Mesenchymal stem cell (in vitro differentiated cells and primary cell): Measurements from ENCODE around the gene WBP2.

ENCODE experiments used
- DNase-seq: peaks from one replicate; pipeline ENCODE4 v3.0.0-alpha.2; 2013
- H2AFZ ChIP-seq: one replicate; pipeline ENCODE4 v1.6.1; 2013; ENCODE audit warnings: low read depth, mild to moderate bottlenecking, control low read depth, inconsistent platforms, low read length, moderate library complexity
- H2AK5ac ChIP-seq: 2 replicates; pipeline ENCODE4 v1.6.1; 2013; ENCODE audit warnings: low read length, moderate library complexity, mild to moderate bottlenecking, inconsistent platforms; ENCODE audit not compliant: severe bottlenecking
- H2BK120ac ChIP-seq: one replicate; pipeline ENCODE4 v1.6.1; 2013; ENCODE audit warnings: low read depth, mild to moderate bottlenecking, inconsistent platforms, low read length, moderate library complexity
- H2BK12ac ChIP-seq, 2 experiments: one replicate each; pipeline ENCODE4 v1.6.1; 2013; ENCODE audit warnings: inconsistent platforms in 2 of 2, low read length in 2 of 2, mild to moderate bottlenecking in 2 of 2, moderate library complexity in 2 of 2, control low read depth in 1 of 2
- H2BK15ac ChIP-seq: one replicate; pipeline ENCODE4 v1.6.1; 2013; ENCODE audit warnings: mild to moderate bottlenecking, low read depth, inconsistent platforms; ENCODE audit not compliant: poor library complexity, severe bottlenecking
- H2BK5ac ChIP-seq: 2 replicates; pipeline ENCODE4 v1.6.1; 2013; ENCODE audit warnings: low read depth, mild to moderate bottlenecking, low read length, control low read depth, inconsistent platforms; ENCODE audit not compliant: poor library complexity, severe bottlenecking
- H3K14ac ChIP-seq, 2 experiments: one replicate each; pipeline ENCODE4 v1.6.1; 2013; ENCODE audit warnings: inconsistent platforms in 2 of 2, low read length in 2 of 2, control low read depth in 1 of 2, mild to moderate bottlenecking in 1 of 2, moderate library complexity in 1 of 2
- H3K18ac ChIP-seq, 2 experiments: one replicate each; pipeline ENCODE4 v1.6.1; 2013; ENCODE audit warnings: inconsistent platforms in 2 of 2, low read length in 2 of 2, control low read depth in 1 of 2, low read depth in 1 of 2, mild to moderate bottlenecking in 1 of 2
- H3K23ac ChIP-seq, 2 experiments: one replicate each; pipeline ENCODE4 v1.6.1; 2013; ENCODE audit warnings: inconsistent platforms in 2 of 2, low read length in 2 of 2, mild to moderate bottlenecking in 2 of 2, moderate library complexity in 2 of 2, control low read depth in 1 of 2
- H3K27ac ChIP-seq: 2 replicates; pipeline ENCODE4 v1.5.1; 2013; ENCODE audit warnings: mild to moderate bottlenecking, moderate library complexity, low read length, control low read depth, inconsistent platforms; ENCODE audit not compliant: poor library complexity, severe bottlenecking
- H3K27me3 ChIP-seq, 2 experiments: 2 replicates each; pipeline versions ENCODE4 v1.6.1 to v1.7.0; 2013; ENCODE audit warnings: low read length in 2 of 2, mild to moderate bottlenecking in 2 of 2, moderate library complexity in 2 of 2, control low read depth in 1 of 2, inconsistent platforms in 1 of 2; ENCODE audit not compliant: control insufficient read depth in 1 of 2, insufficient read depth in 1 of 2
- H3K36me3 ChIP-seq, 2 experiments: 2 replicates each; pipeline versions ENCODE4 v1.6.1 to v1.7.0; 2013; ENCODE audit warnings: low read length in 2 of 2, control low read depth in 1 of 2, inconsistent platforms in 1 of 2, low read depth in 1 of 2, mild to moderate bottlenecking in 1 of 2; ENCODE audit not compliant: insufficient read depth in 2 of 2, control insufficient read depth in 1 of 2
- H3K4ac ChIP-seq, 2 experiments: one replicate each; pipeline ENCODE4 v1.6.1; 2013; ENCODE audit warnings: inconsistent platforms in 2 of 2, low read length in 2 of 2, mild to moderate bottlenecking in 2 of 2, moderate library complexity in 2 of 2, control low read depth in 1 of 2, low read depth in 1 of 2
- H3K4me1 ChIP-seq: 2 replicates; pipeline ENCODE4 v1.6.1; 2013; ENCODE audit warnings: low read depth, low read length, control low read depth; ENCODE audit not compliant: control insufficient read depth, insufficient read depth
- H3K4me2 ChIP-seq: 2 replicates; pipeline ENCODE4 v1.6.1; 2013; ENCODE audit warnings: low read length, mild to moderate bottlenecking, inconsistent platforms; ENCODE audit not compliant: poor library complexity, severe bottlenecking
- H3K4me3 ChIP-seq, 2 experiments: 2 replicates each; pipeline versions ENCODE4 v1.5.1 to v1.7.0; 2013; ENCODE audit warnings: low read length in 2 of 2, mild to moderate bottlenecking in 2 of 2, control low read depth in 1 of 2, low read depth in 1 of 2; ENCODE audit not compliant: insufficient read depth in 1 of 2
- H3K79me1 ChIP-seq: replicated peaks from 2 replicates; pipeline ENCODE4 v1.6.1; 2013; ENCODE audit warnings: mild to moderate bottlenecking, control low read depth, low read length, inconsistent platforms; ENCODE audit not compliant: poor library complexity, severe bottlenecking
- H3K9ac ChIP-seq: 2 replicates; pipeline ENCODE4 v1.7.0; 2013; ENCODE audit warnings: mild to moderate bottlenecking, low read length, moderate library complexity
- H3K9me3 ChIP-seq: 2 replicates; pipeline ENCODE4 v1.7.0; 2013; ENCODE audit warnings: mild to moderate bottlenecking, low read length; ENCODE audit not compliant: control insufficient read depth
- H4K8ac ChIP-seq: one replicate; pipeline ENCODE4 v1.6.1; 2013; ENCODE audit warnings: inconsistent platforms, mild to moderate bottlenecking, low read length, moderate library complexity
- H4K91ac ChIP-seq: one replicate; pipeline ENCODE4 v1.6.1; 2013; ENCODE audit warnings: mild to moderate bottlenecking, low read length, inconsistent platforms
- WGBS: methylation state at CpG from one replicate; pipeline ENCODE4 v1.1.7; 2013; ENCODE audit warnings: mixed read lengths; 5-methylcytosine and 5-hydroxymethylcytosine counted together

The WBP2 gene

GRCh38 chr17:75814900-75815373 lies 40.2 kb downstream of the WBP2 start:
- H3K27me3 ChIP-seq, result no peaks in the 10 kb centered on the region
- peak overlapping the region; percentile 55 for H3K27ac ChIP-seq
- H3K4ac ChIP-seq, result peak overlapping the region in 1 of 2 experiments; percentile 64
- H3K4me1 ChIP-seq, result peaks cover 11% of the 10 kb centered on the region
- H3K4me2 ChIP-seq, result no peak overlapping the region
- peak overlapping the region; percentile 48 for H4K91ac ChIP-seq
- peak; percentile 79 for DNase-seq
- no peak overlapping the region for H3K14ac ChIP-seq
- peak overlapping the region; percentile 6 for H3K9ac ChIP-seq
- 64% methylated on average over 13 of the region's 13 CpGs for WGBS
- peaks cover 26% of the 10 kb centered on the region for H3K79me1 ChIP-seq
- peak overlapping the region; percentile 21 for H4K8ac ChIP-seq
- H2BK5ac ChIP-seq, result no peak overlapping the region
- H3K9me3 ChIP-seq, result no peaks in the 10 kb centered on the region
- H2AK5ac ChIP-seq, result peak overlapping the region; percentile 6
- peak overlapping the region; percentile 4 to 88 for H3K18ac ChIP-seq
- H3K23ac ChIP-seq, result no peak overlapping the region
- H2BK15ac ChIP-seq, result no peak overlapping the region
- H2BK120ac ChIP-seq, result no peak overlapping the region
- no peak overlapping the region for H3K4me3 ChIP-seq
- H3K36me3 ChIP-seq, result peaks cover 80 to 85% of the 10 kb centered on the region in 2 experiments
- H2AFZ ChIP-seq, result peak overlapping the region; percentile 16
- no peak overlapping the region for H2BK12ac ChIP-seq

- no peak overlapping the region for H2BK120ac ChIP-seq
- no peak for DNase-seq
- peaks cover 74 to 85% of the 10 kb centered on the region in 2 experiments for H3K36me3 ChIP-seq
- peaks cover 20% of the 10 kb centered on the region for H3K4me1 ChIP-seq
- no peak overlapping the region for H3K4ac ChIP-seq
- H3K4me3 ChIP-seq, result no peak overlapping the region
- peaks cover 33% of the 10 kb centered on the region for H3K79me1 ChIP-seq
- no peak overlapping the region for H3K14ac ChIP-seq
- WGBS, result 90% methylated on average over 6 of the region's 6 CpGs
- no peak overlapping the region for H4K8ac ChIP-seq
- H2BK12ac ChIP-seq, result no peak overlapping the region
- no peaks in the 10 kb centered on the region for H3K9me3 ChIP-seq
- H4K91ac ChIP-seq, result no peak overlapping the region
- no peaks in the 10 kb centered on the region for H3K27me3 ChIP-seq
- H2BK15ac ChIP-seq, result no peak overlapping the region
- H3K23ac ChIP-seq, result no peak overlapping the region
- H2BK5ac ChIP-seq, result no peak overlapping the region
- no peak overlapping the region for H2AK5ac ChIP-seq
- no peak overlapping the region for H3K27ac ChIP-seq
- no peak overlapping the region for H3K4me2 ChIP-seq
- no peak overlapping the region for H2AFZ ChIP-seq
- H3K9ac ChIP-seq, result no peak overlapping the region
- no peak overlapping the region for H3K18ac ChIP-seq
These were observed 41.1 kb downstream of the WBP2 start for GRCh38 chr17:75814021-75814395.

GRCh38 chr17:75813081-75814020 lies 41.8 kb downstream of the WBP2 start:
- Histone ChIP-seq H3K36me3 (peaks cover 67 to 78% of the 10 kb centered on the region in 2 experiments), H3K4me1 (peaks cover 23% of the 10 kb centered on the region), H2AK5ac (no peak overlapping the region), H3K18ac (no peak overlapping the region), H2BK12ac (no peak overlapping the region), H4K8ac (no peak overlapping the region), H3K9ac (peak overlapping the region; percentile 11), H2BK5ac (no peak overlapping the region), H3K14ac (no peak overlapping the region), H3K27me3 (no peaks in the 10 kb centered on the region), H2BK15ac (no peak overlapping the region), H3K23ac (no peak overlapping the region), H3K9me3 (no peaks in the 10 kb centered on the region), H3K4me2 (no peak overlapping the region), H3K27ac (no peak overlapping the region), H3K4ac (no peak overlapping the region), H4K91ac (no peak overlapping the region), H3K4me3 (no peak overlapping the region), H2AFZ (no peak overlapping the region), H3K79me1 (peaks cover 35% of the 10 kb centered on the region), H2BK120ac (no peak overlapping the region)
- DNase-seq, result no peak
- WGBS, result 97% methylated on average over 20 of the region's 24 CpGs
